ENCODE results near the gene EIF2A.
"Not testable (repeated sequence)": the region's sequence is repeated elsewhere in the genome, so short reads cannot be mapped to it uniquely, and the experiment has no call there.

Gene EIF2A

GRCh38 chr3:150546226-150547044 is at the start of gene EIF2A, which contains the start of gene SERP1:
Gene EIF2A (plus strand): TSS chr3:150546787. CDS start chr3:150546803, 16 bp downstream.
Gene SERP1 (minus strand): TSS chr3:150546496. CDS start chr3:150546135, 361 bp downstream.
- peak; percentile 100 for DNase-seq (ENCODE audit: low spot score)

- no peak for DNase-seq (ENCODE audit: low spot score)
Measured at GRCh38 chr3:150497956-150498355, 48.6 kb upstream of the EIF2A start.

- DNase-seq (ENCODE audit: low spot score) = not testable (repeated sequence)
Measured at GRCh38 chr3:150500960-150501359, 45.6 kb upstream of the EIF2A start.

- no peak for DNase-seq (ENCODE audit: low spot score)
Measured at GRCh38 chr3:150503402-150504099, 43.0 kb upstream of the EIF2A start.

- DNase-seq (ENCODE audit: low spot score) = no peak
Measured at GRCh38 chr3:150504483-150504882, 42.1 kb upstream of the EIF2A start.

GRCh38 chr3:150508401-150508800 is 38.2 kb upstream of the EIF2A start:
- DNase-seq (ENCODE audit: low spot score) = no peak

- DNase-seq (ENCODE audit: low spot score) = no peak
Measured at GRCh38 chr3:150509780-150510179, 36.8 kb upstream of the EIF2A start.

- DNase-seq (ENCODE audit: low spot score) = no peak
Measured at GRCh38 chr3:150511122-150511821, 35.3 kb upstream of the EIF2A start.

GRCh38 chr3:150515210-150515609 is 31.4 kb upstream of the EIF2A start:
- DNase-seq (ENCODE audit: low spot score) = no peak

- DNase-seq (ENCODE audit: low spot score) = no peak
Measured at GRCh38 chr3:150519026-150519425, 27.6 kb upstream of the EIF2A start.

GRCh38 chr3:150520408-150520807 is 26.2 kb upstream of the EIF2A start:
- no peak for DNase-seq (ENCODE audit: low spot score)

GRCh38 chr3:150521463-150521862 is 25.1 kb upstream of the EIF2A start:
- DNase-seq (ENCODE audit: low spot score) = no peak

GRCh38 chr3:150523538-150523937 is 23.0 kb upstream of the EIF2A start:
- no peak for DNase-seq (ENCODE audit: low spot score)

- DNase-seq (ENCODE audit: low spot score) = no peak
Measured at GRCh38 chr3:150527464-150528255, 18.9 kb upstream of the EIF2A start.

- no peak for DNase-seq (ENCODE audit: low spot score)
Measured at GRCh38 chr3:150528354-150528797, 18.2 kb upstream of the EIF2A start.

GRCh38 chr3:150531775-150532174 is 14.8 kb upstream of the EIF2A start:
- DNase-seq (ENCODE audit: low spot score) = no peak

- DNase-seq (ENCODE audit: low spot score) = no peak
Measured at GRCh38 chr3:150535204-150535603, 11.4 kb upstream of the EIF2A start.

- DNase-seq (ENCODE audit: low spot score) = no peak
Measured at GRCh38 chr3:150538324-150539208, 8.0 kb upstream of the EIF2A start.

- DNase-seq (ENCODE audit: low spot score) = no peak
Measured at GRCh38 chr3:150540297-150540696, 6.3 kb upstream of the EIF2A start.

GRCh38 chr3:150540991-150541390 is 5.6 kb upstream of the EIF2A start:
- DNase-seq (ENCODE audit: low spot score) = no peak

GRCh38 chr3:150543128-150543527 is 3.5 kb upstream of the EIF2A start:
- no peak for DNase-seq (ENCODE audit: low spot score)

All from left forelimb (tissue), 1 donor.